Left ventricle myocardium inferior (tissue), 1 donor: ENCODE data around the gene PDE4B. TPM values are rescaled to one million over a fixed set of nuclear protein-coding genes. Genes with fewer than 3 reads are reported as not detected.

Experiments used
- DNase-seq: peaks from one replicate; pipeline ENCODE4 v3.0.0-alpha.2; 2020
- H3K27ac ChIP-seq: fragments of 200-600 bp; replicated peaks from 2 replicates; pipeline ENCODE4 v1.8.0; 2021
- H3K27me3 ChIP-seq: fragments of 200-600 bp; 2 replicates; pipeline ENCODE4 v1.8.0; 2021; ENCODE audit warnings: low read depth
- H3K36me3 ChIP-seq: fragments of 200-600 bp; 2 replicates; pipeline ENCODE4 v1.8.0; 2021
- H3K4me1 ChIP-seq: fragments of 200-600 bp; 2 replicates; pipeline ENCODE4 v1.8.0; 2021
- H3K4me3 ChIP-seq: fragments of 200-600 bp; 2 replicates; pipeline ENCODE4 v1.8.0; 2021; ENCODE audit warnings: mild to moderate bottlenecking, moderate library complexity
- H3K9me3 ChIP-seq: fragments of 200-600 bp; replicated peaks from 2 replicates; pipeline ENCODE4 v1.8.0; 2021
- intact Hi-C: fragments of 100-400 bp; cut with micrococcal nuclease; formaldehyde crosslinking; loops from one replicate; pipeline ENCODE4 v1.11.0; 2022
- total RNA-seq: library from RNA; stranded (reverse); fragmentation: NEBNext Ultra II Directional; extraction: Animal tissue kit (Norgen Biotek cat#: 25700); gene quantifications from one replicate; pipeline ENCODE4 v1.2.1, GENCODE V29; 2021
- TF ChIP-seq, protein P1 (sequence below): fragments of 200-600 bp; IDR thresholded peaks from 2 replicates; pipeline ENCODE4 v1.8.0; 2021; ENCODE audit warnings: antibody characterized with exemption, mild to moderate bottlenecking, borderline replicate concordance
- donor health status: DM: no; HTN: yes; CAD: no; lungs with severe emphysema.

Gene PDE4B
- total RNA-seq, 1 donor from 2014 or later: 3.5 TPM

DNA sequence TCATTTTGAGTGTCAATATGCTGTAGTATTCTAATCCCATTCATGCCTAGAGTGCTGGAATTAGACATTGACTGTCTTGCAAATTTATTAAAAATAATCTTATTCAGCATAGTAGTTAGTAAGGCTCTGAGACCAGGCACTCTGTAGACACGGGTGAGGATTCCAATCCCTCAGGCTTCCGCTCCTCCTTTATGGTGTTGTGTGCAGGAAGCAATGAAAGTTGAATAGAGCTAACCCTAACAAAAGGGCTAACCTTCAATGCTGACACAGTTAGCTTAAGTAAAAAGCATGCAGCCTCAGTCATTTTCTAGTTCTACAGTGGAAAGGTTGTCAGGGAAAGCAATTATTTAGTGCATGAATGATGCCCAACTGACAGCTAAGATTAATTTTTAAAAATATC is 541.6 kb downstream of the PDE4B start:
- no peaks in the 10 kb centered on the region for H3K9me3 ChIP-seq
- H3K27me3 ChIP-seq: no peaks in the 10 kb centered on the region
- H3K36me3 ChIP-seq: no peaks in the 10 kb centered on the region
- TF ChIP-seq, protein P1, sequence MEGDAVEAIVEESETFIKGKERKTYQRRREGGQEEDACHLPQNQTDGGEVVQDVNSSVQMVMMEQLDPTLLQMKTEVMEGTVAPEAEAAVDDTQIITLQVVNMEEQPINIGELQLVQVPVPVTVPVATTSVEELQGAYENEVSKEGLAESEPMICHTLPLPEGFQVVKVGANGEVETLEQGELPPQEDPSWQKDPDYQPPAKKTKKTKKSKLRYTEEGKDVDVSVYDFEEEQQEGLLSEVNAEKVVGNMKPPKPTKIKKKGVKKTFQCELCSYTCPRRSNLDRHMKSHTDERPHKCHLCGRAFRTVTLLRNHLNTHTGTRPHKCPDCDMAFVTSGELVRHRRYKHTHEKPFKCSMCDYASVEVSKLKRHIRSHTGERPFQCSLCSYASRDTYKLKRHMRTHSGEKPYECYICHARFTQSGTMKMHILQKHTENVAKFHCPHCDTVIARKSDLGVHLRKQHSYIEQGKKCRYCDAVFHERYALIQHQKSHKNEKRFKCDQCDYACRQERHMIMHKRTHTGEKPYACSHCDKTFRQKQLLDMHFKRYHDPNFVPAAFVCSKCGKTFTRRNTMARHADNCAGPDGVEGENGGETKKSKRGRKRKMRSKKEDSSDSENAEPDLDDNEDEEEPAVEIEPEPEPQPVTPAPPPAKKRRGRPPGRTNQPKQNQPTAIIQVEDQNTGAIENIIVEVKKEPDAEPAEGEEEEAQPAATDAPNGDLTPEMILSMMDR: no peak
- intact Hi-C loops: no loop called here
- H3K27ac ChIP-seq: peak overlapping the region; percentile 90
- peak overlapping the region; percentile 74 for H3K4me3 ChIP-seq
- DNase-seq: no peak
- H3K4me1 ChIP-seq: peaks cover 84% of the 10 kb centered on the region

DNA sequence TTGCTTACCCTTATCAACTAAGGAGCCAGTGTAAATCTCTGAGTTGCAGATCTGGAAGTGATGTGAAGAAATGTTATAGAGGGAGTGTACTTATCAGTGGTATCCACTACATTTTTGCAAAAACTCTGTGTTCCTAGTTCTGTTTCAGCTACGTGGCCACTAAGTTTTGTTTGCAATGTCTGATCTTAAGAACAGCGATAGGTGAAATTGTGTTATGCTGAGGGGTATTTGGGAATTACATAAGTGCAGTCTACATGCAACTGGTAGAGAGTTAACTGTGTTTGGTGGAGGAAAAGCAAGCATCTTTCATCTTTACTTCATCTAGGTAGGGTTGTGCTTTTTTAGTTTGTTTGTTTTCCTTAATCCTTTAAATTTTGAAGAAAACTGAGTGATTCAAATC is 542.4 kb downstream of the PDE4B start:
- peak overlapping the region; percentile 90 for H3K27ac ChIP-seq
- H3K36me3 ChIP-seq: no peaks in the 10 kb centered on the region
- peaks cover 92% of the 10 kb centered on the region for H3K4me1 ChIP-seq
- no peaks in the 10 kb centered on the region for H3K9me3 ChIP-seq
- intact Hi-C loops: no loop called here
- TF ChIP-seq, protein P1: no peak
- H3K4me3 ChIP-seq: peak overlapping the region; percentile 74
- DNase-seq: no peak
- no peaks in the 10 kb centered on the region for H3K27me3 ChIP-seq

DNA sequence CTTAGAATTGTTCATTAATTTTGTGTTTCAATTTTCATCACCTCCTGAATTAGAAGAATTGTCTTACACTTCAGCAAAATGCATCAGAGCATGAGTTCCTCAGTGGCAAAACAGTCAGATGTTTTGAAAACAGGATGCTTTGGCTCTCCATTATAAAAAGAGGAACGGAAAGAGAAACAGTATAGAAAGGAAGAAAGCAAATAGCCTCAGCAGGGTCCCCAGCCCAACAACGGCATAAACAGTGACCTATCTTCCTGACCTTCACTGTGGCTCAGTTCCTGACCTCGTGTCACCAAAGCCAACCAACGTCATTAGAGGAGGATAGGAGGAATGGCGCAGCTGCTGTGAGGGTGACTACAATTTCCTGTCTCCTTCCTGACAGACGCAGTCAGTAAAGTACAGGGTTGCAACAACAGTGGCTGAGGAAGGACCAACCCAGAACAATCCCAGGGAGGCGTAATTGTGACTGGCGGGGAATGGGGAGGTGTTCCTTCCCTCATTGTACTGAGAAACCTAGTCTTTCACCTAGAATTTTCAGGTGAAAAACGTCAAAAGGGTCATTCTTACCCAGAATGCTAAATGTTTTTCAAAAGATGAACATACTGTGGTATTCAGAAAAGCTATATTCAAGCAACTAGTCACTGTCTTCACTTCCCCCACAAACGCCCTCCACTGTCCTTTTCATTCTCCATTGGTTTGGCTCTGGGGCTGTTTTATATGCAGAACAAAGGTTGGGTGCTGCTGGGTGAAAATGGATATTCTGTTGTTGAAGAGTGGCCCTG is 543.4 kb downstream of the PDE4B start:
- peak overlapping the region; percentile 74 for H3K4me3 ChIP-seq
- no peaks in the 10 kb centered on the region for H3K27me3 ChIP-seq
- no peaks in the 10 kb centered on the region for H3K9me3 ChIP-seq
- DNase-seq: peak; percentile 69
- peak overlapping the region; percentile 90 for H3K27ac ChIP-seq
- H3K36me3 ChIP-seq: no peaks in the 10 kb centered on the region
- intact Hi-C loops: no loop called here
- peaks cover 94% of the 10 kb centered on the region for H3K4me1 ChIP-seq
- TF ChIP-seq, protein P1: no peak

DNA sequence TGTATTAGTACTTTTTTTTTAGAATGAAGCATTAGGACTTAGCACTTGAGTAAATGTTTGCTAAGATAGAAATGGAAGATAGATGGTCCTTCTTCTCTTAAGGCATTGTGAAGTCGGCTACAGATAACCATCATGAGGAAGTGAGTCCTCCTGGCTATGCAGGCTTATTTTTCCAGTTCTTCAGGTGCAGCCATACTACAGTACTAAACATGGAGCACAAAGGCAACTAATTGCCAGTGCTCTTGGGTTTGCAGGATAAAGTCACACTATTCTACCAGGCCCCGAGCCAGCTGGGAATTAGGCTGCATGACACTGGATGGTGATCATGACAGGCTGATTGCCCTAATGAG is 543.9 kb downstream of the PDE4B start:
- intact Hi-C loops: no loop called here
- H3K27me3 ChIP-seq: no peaks in the 10 kb centered on the region
- peak overlapping the region; percentile 90 for H3K27ac ChIP-seq
- peaks cover 94% of the 10 kb centered on the region for H3K4me1 ChIP-seq
- no peak for DNase-seq
- no peaks in the 10 kb centered on the region for H3K36me3 ChIP-seq
- TF ChIP-seq, protein P1: no peak
- H3K4me3 ChIP-seq: peak overlapping the region; percentile 74
- H3K9me3 ChIP-seq: no peaks in the 10 kb centered on the region

DNA sequence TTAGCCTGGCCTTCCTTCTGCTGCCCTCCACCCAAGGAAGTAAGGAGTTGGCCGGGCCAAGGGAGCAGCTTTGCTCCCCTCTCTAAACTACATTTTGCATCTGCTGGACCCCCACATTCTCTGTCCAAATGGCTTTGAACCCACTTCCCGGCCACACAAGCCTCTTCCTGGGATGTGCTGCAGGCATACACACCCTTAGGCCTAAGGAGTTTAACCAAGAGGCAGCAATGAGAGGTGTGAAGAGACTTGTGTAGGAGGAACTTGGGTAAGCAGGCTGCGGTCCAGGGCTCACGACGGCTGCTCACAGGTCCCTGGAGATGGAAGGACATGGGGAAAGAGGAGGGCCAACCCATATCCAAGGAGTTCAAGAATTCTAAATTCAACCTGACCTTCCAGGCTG is 544.6 kb downstream of the PDE4B start:
- H3K36me3 ChIP-seq: no peaks in the 10 kb centered on the region
- no peak for DNase-seq
- H3K4me3 ChIP-seq: no peak overlapping the region
- no peaks in the 10 kb centered on the region for H3K27me3 ChIP-seq
- intact Hi-C loops: no loop called here
- no peaks in the 10 kb centered on the region for H3K9me3 ChIP-seq
- TF ChIP-seq, protein P1: no peak
- peak overlapping the region; percentile 90 for H3K27ac ChIP-seq
- peaks cover 93% of the 10 kb centered on the region for H3K4me1 ChIP-seq
